Measurements from ENCODE around the gene KCNK10. TPM values are rescaled to one million over a fixed set of nuclear protein-coding genes. Genes with fewer than 3 reads are reported as not detected.

KCNK10 gene
- total and polyA plus RNA-seq, 2 donors (not counting 1 experiment from before 2014, with no cell fraction given) = 0.20 TPM; not detected in 1

- intact Hi-C loops (cut with micrococcal nuclease) = no loop called here
- POLR2A ChIA-PET = no interaction called here
Measured at GRCh38 chr14:88142997-88143396, 180.1 kb downstream of the KCNK10 start.

GRCh38 chr14:88140874-88141273, 182.2 kb downstream of the KCNK10 start:
- no peak overlapping the region for H3K9ac ChIP-seq (ENCODE audit: low read length)
- no peaks in the 10 kb centered on the region for H3K36me3 ChIP-seq (replicated peaks in 1 of 2; ENCODE audit: control extremely low read depth in 1 of 2, control insufficient read depth in 1 of 2, extremely low read depth in 1 of 2, insufficient read depth in 2 of 2, low read length in 1 of 2)
- H3K27me3 ChIP-seq (replicated peaks in 1 of 4; ENCODE audit: control extremely low read depth in 1 of 4, control insufficient read depth in 3 of 4, insufficient read depth in 4 of 4, low read length in 3 of 4) = no peaks in the 10 kb centered on the region
- TF ChIP-seq EZH2 (IDR thresholded peaks at IDR 0.05; ENCODE audit: borderline replicate concordance, insufficient read depth, low read depth, low read length, poor library complexity, severe bottlenecking) (no peak), CTCF (IDR thresholded peaks at IDR 0.05) (no peak)
- H3K4me1 Mint-ChIP-seq = no peaks in the 10 kb centered on the region
- no peak for DNase-seq
- no peaks in the 10 kb centered on the region for H4K20me1 ChIP-seq (ENCODE audit: control insufficient read depth, insufficient read depth, low read length, poor library complexity, severe bottlenecking)
- ChIA-PET CTCF (no interaction called here), POLR2A (no interaction called here)
- H3K27me3 Mint-ChIP-seq = peaks cover 26% of the 10 kb centered on the region
- no peak overlapping the region for H3K4me3 ChIP-seq (ENCODE audit: control extremely low read depth in 1 of 5, extremely low read depth in 1 of 5, insufficient read depth in 1 of 5, low read depth in 2 of 5, low read length in 4 of 5)
- ATAC-seq (ENCODE audit: low read depth) = no peak
- no peak overlapping the region for H2AFZ ChIP-seq (ENCODE audit: insufficient read depth, low read depth, low read length, poor library complexity, severe bottlenecking)
- no peaks in the 10 kb centered on the region for H3K9me3 ChIP-seq (ENCODE audit: control extremely low read depth in 1 of 3, control insufficient read depth in 2 of 3, insufficient read depth in 1 of 3, low read length in 2 of 3)
- no peak overlapping the region for H3K27ac ChIP-seq (ENCODE audit: low read length in 2 of 2)
- H3K9me3 Mint-ChIP-seq (ENCODE audit: insufficient read depth) = no peaks in the 10 kb centered on the region
- no peaks in the 10 kb centered on the region for H3K4me1 ChIP-seq (ENCODE audit: control insufficient read depth in 2 of 2, insufficient read depth in 2 of 2, low read length in 2 of 2)
- 90% methylated on average over 3 of the region's 3 CpGs for WGBS (ENCODE audit: insufficient coverage)
- no peak overlapping the region for H3K27ac Mint-ChIP-seq
- no peak overlapping the region for H3K4me2 ChIP-seq (replicated peaks; ENCODE audit: low read depth, low read length, poor library complexity, severe bottlenecking)
- intact Hi-C loops (cut with micrococcal nuclease) = no loop called here
- no peak overlapping the region for H3K4me3 Mint-ChIP-seq
- no peaks in the 10 kb centered on the region for H3K79me2 ChIP-seq (ENCODE audit: control insufficient read depth, insufficient read depth, low read length)

More at GRCh38 chr14:88142997-88143396, 180.1 kb downstream of the KCNK10 start:
- H3K4me2 ChIP-seq (replicated peaks; ENCODE audit: low read depth, low read length, poor library complexity, severe bottlenecking) = no peak overlapping the region
- H3K27me3 ChIP-seq (replicated peaks in 1 of 4; ENCODE audit: control extremely low read depth in 1 of 4, control insufficient read depth in 3 of 4, insufficient read depth in 4 of 4, low read length in 3 of 4) = no peaks in the 10 kb centered on the region
- H3K9me3 ChIP-seq (ENCODE audit: control extremely low read depth in 1 of 3, control insufficient read depth in 2 of 3, insufficient read depth in 1 of 3, low read length in 2 of 3) = peaks cover 0 to 9% (median 0%) of the 10 kb centered on the region in 3 donors
- no peak overlapping the region for H3K4me3 ChIP-seq (ENCODE audit: control extremely low read depth in 1 of 5, extremely low read depth in 1 of 5, insufficient read depth in 1 of 5, low read depth in 2 of 5, low read length in 4 of 5)
- H3K9ac ChIP-seq (ENCODE audit: low read length) = no peak overlapping the region
- Mint-ChIP-seq H3K9me3 (ENCODE audit: insufficient read depth) (no peaks in the 10 kb centered on the region), H3K4me1 (no peaks in the 10 kb centered on the region), H3K4me3 (no peak overlapping the region), H3K27ac (no peak overlapping the region), H3K27me3 (peaks cover 21% of the 10 kb centered on the region)
- WGBS (ENCODE audit: insufficient coverage) = 75% methylated on average over 6 of the region's 7 CpGs
- CTCF ChIA-PET = no interaction called here
- no peak overlapping the region for H3K27ac ChIP-seq (ENCODE audit: low read length in 2 of 2)
- no peaks in the 10 kb centered on the region for H3K79me2 ChIP-seq (ENCODE audit: control insufficient read depth, insufficient read depth, low read length)
- no peak overlapping the region for H2AFZ ChIP-seq (ENCODE audit: insufficient read depth, low read depth, low read length, poor library complexity, severe bottlenecking)
- DNase-seq = no peak
- no peaks in the 10 kb centered on the region for H4K20me1 ChIP-seq (ENCODE audit: control insufficient read depth, insufficient read depth, low read length, poor library complexity, severe bottlenecking)
- no peak for ATAC-seq (ENCODE audit: low read depth)
- TF ChIP-seq CTCF (IDR thresholded peaks at IDR 0.05) = no peak
- TF ChIP-seq EZH2 (IDR thresholded peaks at IDR 0.05; ENCODE audit: borderline replicate concordance, insufficient read depth, low read depth, low read length, poor library complexity, severe bottlenecking) = no peak
- H3K4me1 ChIP-seq (ENCODE audit: control insufficient read depth in 2 of 2, insufficient read depth in 2 of 2, low read length in 2 of 2) = no peaks in the 10 kb centered on the region
- no peaks in the 10 kb centered on the region for H3K36me3 ChIP-seq (replicated peaks in 1 of 2; ENCODE audit: control extremely low read depth in 1 of 2, control insufficient read depth in 1 of 2, extremely low read depth in 1 of 2, insufficient read depth in 2 of 2, low read length in 1 of 2)
